Nephron (organoid): ENCODE results near the gene TNF.

Source experiments
- H3K27ac Mint-ChIP-seq, 3 experiments: 2 replicates each; pipeline ENCODE4 v1.8.0; 2020; ENCODE audit warnings: mixed read lengths in 3 of 3, mild to moderate bottlenecking in 2 of 3, moderate library complexity in 1 of 3
- H3K27me3 Mint-ChIP-seq: 2 replicates; pipeline ENCODE4 v1.8.0; 2021; ENCODE audit warnings: low read depth, mild to moderate bottlenecking, moderate library complexity, mixed read lengths
- H3K36me3 Mint-ChIP-seq: 2 replicates; pipeline ENCODE4 v1.8.0; 2020; ENCODE audit warnings: low read depth, mixed read lengths
- H3K4me1 Mint-ChIP-seq: 2 replicates; pipeline ENCODE4 v1.8.0; 2020; ENCODE audit warnings: mixed read lengths
- H3K4me3 Mint-ChIP-seq, 3 experiments: 2 replicates each; pipeline ENCODE4 v1.8.0; 2020; ENCODE audit warnings: mild to moderate bottlenecking in 3 of 3, mixed read lengths in 3 of 3, moderate library complexity in 2 of 3
- H3K9me3 Mint-ChIP-seq: 2 replicates; pipeline ENCODE4 v1.8.0; 2020; ENCODE audit warnings: mixed read lengths
- CTCF ChIP-seq, 3 experiments: fragments of 200-600 bp; sonication (generic); IDR thresholded peaks; one replicate each; pipeline ENCODE4 v1.5.0; 2021; ENCODE audit warnings: antibody characterized with exemption in 3 of 3; ENCODE audit not compliant: unreplicated experiment in 3 of 3

The TNF gene

GRCh38 chr6:31575335-31575901 lies at the start of gene TNF:
TNF (plus strand) TSS chr6:31575565; CDS start chr6:31575742, 177 bp downstream.
- Mint-ChIP-seq H3K9me3 (no peaks in the 10 kb centered on the region), H3K4me1 (peaks cover 2% of the 10 kb centered on the region), H3K36me3 (no peaks in the 10 kb centered on the region), H3K27me3 (peaks cover 21% of the 10 kb centered on the region), H3K27ac (no peak within 1 kb of the TSS), H3K4me3 (peak within 1 kb of the TSS in 1 of 3 experiments; percentile 2)
- TF ChIP-seq CTCF (IDR thresholded peaks at IDR 0.05; ENCODE audit: unreplicated experiment in 3 of 3): no peak

- peaks cover 21% of the 10 kb centered on the region for H3K36me3 Mint-ChIP-seq
- H3K27ac Mint-ChIP-seq: peak overlapping the region in 1 of 3 experiments; percentile 15
- H3K27me3 Mint-ChIP-seq: peaks cover 8% of the 10 kb centered on the region
- no peaks in the 10 kb centered on the region for H3K9me3 Mint-ChIP-seq
- H3K4me1 Mint-ChIP-seq: peaks cover 6% of the 10 kb centered on the region
- no peak for TF ChIP-seq CTCF (IDR thresholded peaks at IDR 0.05; ENCODE audit: unreplicated experiment in 3 of 3)
- H3K4me3 Mint-ChIP-seq: no peak overlapping the region
Observed at GRCh38 chr6:31525932-31526591, 49.3 kb upstream of the TNF start.

GRCh38 chr6:31528307-31528777 lies 47.0 kb upstream of the TNF start:
- no peaks in the 10 kb centered on the region for H3K9me3 Mint-ChIP-seq
- H3K27me3 Mint-ChIP-seq: peaks cover 1% of the 10 kb centered on the region
- H3K4me3 Mint-ChIP-seq: no peak overlapping the region
- peak overlapping the region in 1 of 3 experiments; percentile 67 for H3K27ac Mint-ChIP-seq
- TF ChIP-seq CTCF (IDR thresholded peaks at IDR 0.05; ENCODE audit: unreplicated experiment in 3 of 3): no peak
- peaks cover 43% of the 10 kb centered on the region for H3K36me3 Mint-ChIP-seq
- H3K4me1 Mint-ChIP-seq: peaks cover 10% of the 10 kb centered on the region

GRCh38 chr6:31528821-31529328 lies 46.5 kb upstream of the TNF start, which contains the start of gene MCCD1:
MCCD1 (plus strand) TSS chr6:31528962; CDS start chr6:31529015, 53 bp downstream.
- peak within 1 kb of the TSS in 1 of 3 experiments; percentile 41 for H3K4me3 Mint-ChIP-seq
- H3K36me3 Mint-ChIP-seq: peaks cover 47% of the 10 kb centered on the region
- H3K4me1 Mint-ChIP-seq: peaks cover 12% of the 10 kb centered on the region
- peak within 1 kb of the TSS in 1 of 3 experiments; percentile 67 for H3K27ac Mint-ChIP-seq
- no peak for TF ChIP-seq CTCF (IDR thresholded peaks at IDR 0.05; ENCODE audit: unreplicated experiment in 3 of 3)
- no peaks in the 10 kb centered on the region for H3K9me3 Mint-ChIP-seq
- H3K27me3 Mint-ChIP-seq: no peaks in the 10 kb centered on the region

- H3K27ac Mint-ChIP-seq: peak overlapping the region in 1 of 3 experiments; percentile 67
- no peak overlapping the region for H3K4me3 Mint-ChIP-seq
- TF ChIP-seq CTCF (IDR thresholded peaks at IDR 0.05; ENCODE audit: unreplicated experiment in 3 of 3): no peak
- no peaks in the 10 kb centered on the region for H3K27me3 Mint-ChIP-seq
- H3K36me3 Mint-ChIP-seq: peaks cover 51% of the 10 kb centered on the region
- peaks cover 12% of the 10 kb centered on the region for H3K4me1 Mint-ChIP-seq
- H3K9me3 Mint-ChIP-seq: no peaks in the 10 kb centered on the region
Observed at GRCh38 chr6:31529329-31530150, 45.8 kb upstream of the TNF start.
